HG03571 (cell line): Measurements from ENCODE around the gene FBXW2.
"Not testable (repeated sequence)": the region's sequence is repeated elsewhere in the genome, so short reads cannot be mapped to it uniquely, and the experiment has no call there.

Source experiments
- ATAC-seq: cut with Tn5 transposase; IDR thresholded peaks from one replicate; pipeline ENCODE4 v1.9.1; 2021; ENCODE audit not compliant: unreplicated experiment

FBXW2 gene

GRCh38 chr9:120746366-120746765 lies 46.9 kb downstream of the FBXW2 start:
- ATAC-seq = not testable (repeated sequence)

GRCh38 chr9:120745278-120745677 lies 47.9 kb downstream of the FBXW2 start:
- ATAC-seq = no peak

DNA sequence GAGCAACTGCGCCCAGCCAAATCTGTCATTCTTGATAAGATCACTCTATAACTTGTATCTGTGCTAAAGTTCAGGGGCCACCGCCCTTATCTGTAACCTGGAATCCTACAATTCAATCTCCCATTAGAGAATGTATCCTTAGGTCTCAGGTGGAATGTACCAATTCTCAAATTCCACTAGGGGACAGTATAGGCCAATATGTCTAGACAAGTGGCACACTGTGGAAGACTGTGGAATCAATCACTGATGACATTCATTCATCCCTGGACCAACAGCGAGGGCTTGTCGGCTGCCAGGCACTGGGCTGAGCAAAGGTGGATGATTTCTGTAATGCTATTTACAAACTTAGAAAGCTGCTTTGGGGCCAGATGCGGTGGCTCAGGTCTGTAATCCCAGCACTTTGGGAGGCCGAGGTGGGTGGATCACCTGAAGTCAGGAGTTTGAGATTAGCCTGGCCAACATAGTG lies 50.2 kb downstream of the FBXW2 start:
- ATAC-seq = no peak

DNA sequence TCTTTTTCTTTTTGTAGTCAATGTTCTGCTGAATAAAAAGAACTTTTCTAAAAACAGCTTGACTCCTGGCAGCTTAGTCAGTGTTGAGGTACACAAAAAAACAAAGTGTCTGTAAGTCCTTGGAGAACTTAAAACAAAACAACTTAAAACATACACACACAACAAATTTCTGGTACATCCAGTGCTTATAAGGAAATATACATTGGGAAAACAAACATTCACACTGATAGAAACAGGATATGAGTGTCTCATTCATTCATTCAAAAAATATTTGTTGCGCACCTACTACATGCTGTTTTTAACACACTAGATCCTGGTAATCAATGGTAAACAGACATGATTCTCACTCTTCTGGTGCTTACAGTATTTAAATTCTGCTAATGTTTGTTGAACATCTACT lies 51.5 kb downstream of the FBXW2 start:
- ATAC-seq = no peak

DNA sequence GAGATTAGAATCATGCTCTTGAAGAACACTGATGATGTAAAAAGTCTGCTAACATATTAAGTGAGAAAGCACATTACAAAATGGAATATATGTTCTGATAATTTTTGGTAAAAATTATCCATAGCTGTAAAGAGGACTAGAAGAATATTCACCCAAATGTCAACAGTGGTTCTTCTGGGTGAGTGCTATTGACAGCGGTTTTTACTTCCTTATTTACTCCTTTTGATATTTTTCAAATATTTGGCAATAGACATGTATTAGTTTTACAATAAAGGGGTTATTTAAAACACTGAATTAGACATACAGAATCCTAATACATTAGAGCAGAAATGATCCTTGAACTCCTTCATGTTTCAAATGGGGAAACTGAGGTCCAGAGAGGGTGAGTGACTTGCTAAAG lies 52.0 kb downstream of the FBXW2 start:
- no peak for ATAC-seq

DNA sequence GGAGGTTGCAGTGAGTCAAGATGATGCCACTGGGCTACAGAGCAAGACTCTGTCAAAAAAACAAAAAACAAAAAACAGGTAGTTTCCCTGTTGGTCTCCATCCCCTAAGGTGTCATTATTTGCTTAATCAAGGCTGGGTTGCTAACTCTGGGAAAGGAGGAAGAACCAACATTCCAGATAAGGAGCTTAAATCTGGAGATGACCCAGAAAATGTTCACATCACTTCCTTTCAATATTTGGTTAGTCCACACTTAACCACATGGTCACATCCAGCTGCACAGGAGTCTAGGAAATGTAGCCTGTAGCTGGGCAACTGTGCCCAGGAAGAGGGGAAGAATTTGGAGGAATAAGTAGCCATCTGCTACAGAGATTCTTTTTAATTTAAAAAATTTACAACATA lies 53.1 kb downstream of the FBXW2 start:
- ATAC-seq = no peak

- no peak for ATAC-seq
These were observed 55.6 kb downstream of the FBXW2 start for GRCh38 chr9:120737416-120738165.

DNA sequence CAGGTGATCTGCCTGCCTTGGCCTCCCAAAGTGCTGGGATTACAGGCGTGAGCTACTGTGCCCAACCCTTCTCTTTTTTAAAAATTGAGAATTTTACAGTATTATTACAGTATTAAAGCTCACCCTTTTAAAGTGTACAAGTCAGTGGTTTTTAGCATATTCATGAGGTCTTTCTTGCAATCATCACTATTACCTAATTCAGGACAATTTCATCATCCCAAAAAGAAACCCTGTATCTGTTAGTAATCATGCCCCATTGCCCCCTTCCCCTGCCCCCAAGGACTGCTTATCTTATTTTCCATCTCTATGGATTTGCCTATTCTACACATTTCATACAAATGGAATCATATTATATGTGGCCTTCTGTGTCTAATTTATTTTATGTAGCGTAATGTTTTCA lies 56.3 kb downstream of the FBXW2 start:
- ATAC-seq = no peak

DNA sequence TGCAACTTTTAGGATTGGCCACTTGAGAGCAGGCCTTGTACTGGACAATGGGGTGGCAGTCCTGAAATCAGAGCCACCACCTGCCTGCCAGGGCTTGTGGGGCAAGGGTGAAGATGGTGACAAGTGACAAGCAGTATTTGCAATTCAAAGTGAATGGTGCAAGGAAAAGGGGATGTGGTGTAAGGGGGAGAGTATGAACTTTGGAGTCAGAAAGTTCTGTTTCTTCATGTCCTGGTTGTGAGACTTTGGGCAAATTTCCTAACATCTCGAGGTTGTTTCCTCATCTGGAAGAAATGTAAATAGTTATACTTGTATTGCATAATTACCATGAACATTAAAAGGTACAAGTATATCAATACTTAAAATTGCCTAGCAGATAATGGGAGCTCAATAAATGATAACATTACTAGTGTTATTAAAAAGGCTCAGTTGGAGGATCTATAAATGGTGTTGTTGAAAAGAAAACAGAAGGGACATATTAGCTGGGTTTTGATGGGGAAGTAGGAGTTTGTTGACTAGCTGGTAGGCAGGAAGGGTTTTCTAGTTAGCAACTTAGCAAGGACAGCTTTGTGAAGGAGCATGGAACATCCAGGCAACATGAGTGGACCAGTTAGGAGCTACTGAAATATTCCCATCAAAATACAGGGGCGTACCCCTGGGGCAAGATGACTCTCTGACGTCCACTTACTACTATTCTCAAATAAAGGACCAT lies 57.6 kb downstream of the FBXW2 start:
- no peak for ATAC-seq

DNA sequence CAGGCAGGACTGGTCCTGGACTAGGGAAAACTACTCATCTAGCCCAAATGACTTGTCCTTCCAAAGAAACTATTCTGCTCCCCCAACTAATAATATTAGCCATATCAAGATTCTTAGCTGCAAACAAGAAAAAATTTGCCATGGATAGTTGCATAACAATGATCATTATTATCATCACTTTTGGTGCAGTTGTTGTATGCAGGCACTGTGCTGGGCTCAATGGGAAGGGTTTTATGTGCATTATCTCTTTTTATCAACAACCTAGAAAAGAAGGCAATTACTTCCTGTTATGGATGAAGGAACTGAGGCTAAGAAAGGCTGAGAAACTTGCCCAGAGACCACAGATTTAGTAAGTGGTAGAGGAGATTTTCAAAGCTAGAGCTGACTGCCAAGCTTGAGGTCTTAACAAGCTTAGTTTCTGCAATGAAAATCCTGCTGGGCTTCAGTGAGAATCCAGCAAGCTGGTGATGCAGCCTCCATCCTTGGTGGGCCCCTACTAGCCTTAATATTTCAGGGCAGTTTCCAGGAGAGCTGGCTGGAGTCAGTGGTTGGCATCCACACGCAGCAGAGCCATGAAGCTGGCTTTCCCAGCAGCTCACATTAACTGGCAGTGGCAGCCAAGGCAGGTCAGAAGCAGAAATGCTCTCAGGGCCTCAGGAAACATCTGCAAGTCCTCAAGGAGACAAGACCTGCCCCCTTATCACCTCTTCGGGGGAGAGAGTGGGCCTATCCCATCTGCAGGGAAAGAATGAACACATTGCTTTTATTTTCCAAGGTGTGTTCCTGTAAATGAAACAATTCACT lies 58.4 kb downstream of the FBXW2 start:
- ATAC-seq = no peak

GRCh38 chr9:120733190-120733589 lies 60.0 kb downstream of the FBXW2 start:
- no peak for ATAC-seq

DNA sequence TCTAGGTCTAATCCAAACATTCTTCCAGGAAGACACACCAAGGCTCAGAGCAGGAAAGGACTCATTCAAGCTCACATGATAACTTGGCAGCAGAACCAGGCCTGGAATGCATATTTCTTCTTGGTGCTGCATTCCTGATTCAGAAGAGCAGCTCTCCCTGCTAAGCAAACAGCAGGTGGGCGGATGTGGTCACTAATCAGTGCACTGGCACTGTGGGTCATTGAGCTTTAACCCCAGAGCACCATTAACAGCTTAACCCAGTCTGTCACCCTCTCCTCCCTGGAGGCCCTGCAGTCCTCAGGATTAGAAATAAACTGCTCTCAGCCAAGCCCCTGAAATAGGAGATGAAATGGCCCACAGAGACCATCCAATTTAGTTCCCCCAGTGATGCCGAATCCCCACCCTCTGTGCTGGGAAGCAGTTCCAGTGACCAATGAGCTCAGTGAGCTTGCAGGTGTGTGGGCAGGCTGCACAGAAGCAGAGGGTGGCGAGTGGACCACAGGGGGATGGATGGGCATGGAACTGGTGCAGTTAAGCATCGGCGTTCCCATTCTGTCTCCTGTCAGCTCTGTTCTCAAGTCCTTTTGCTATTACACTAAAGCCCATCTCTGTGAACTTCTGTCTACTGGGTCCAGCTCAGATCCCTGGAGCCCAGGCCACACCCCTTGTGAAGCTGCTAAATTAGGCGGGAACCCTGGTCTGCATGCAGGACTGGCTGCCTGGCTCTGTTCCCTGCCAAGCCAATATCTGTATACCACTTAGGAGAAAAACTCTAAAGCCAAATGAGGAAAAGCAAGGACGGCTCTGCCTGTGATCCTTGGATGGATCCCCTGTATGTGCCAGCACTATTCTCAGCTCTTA lies 62.3 kb downstream of the FBXW2 start:
- no peak for ATAC-seq

- ATAC-seq = no peak
These were observed 63.4 kb downstream of the FBXW2 start for GRCh38 chr9:120729791-120730241.

DNA sequence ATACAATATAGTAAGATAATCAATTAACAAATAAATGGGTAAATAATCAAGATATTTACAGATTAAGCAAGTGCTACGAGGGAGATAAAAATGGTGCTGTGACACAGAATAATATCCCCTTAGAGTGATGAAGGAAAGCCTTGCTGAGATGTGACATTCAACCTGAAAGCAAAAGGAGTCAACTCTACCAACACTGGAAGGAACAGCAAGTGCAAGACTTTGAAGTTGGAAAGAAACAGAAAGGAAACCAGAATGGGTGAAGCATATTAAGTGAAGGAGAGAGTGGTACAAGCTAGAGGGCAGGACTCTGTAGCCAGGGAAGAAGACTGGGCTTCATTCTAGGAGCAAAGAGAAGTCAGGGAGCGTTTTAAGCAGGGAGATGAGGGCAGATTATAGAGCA lies 66.7 kb downstream of the FBXW2 start:
- ATAC-seq = no peak

- ATAC-seq = no peak
These were observed 67.3 kb downstream of the FBXW2 start for GRCh38 chr9:120725907-120726306.

- ATAC-seq = no peak
These were observed 68.3 kb downstream of the FBXW2 start for GRCh38 chr9:120724757-120725400.

DNA sequence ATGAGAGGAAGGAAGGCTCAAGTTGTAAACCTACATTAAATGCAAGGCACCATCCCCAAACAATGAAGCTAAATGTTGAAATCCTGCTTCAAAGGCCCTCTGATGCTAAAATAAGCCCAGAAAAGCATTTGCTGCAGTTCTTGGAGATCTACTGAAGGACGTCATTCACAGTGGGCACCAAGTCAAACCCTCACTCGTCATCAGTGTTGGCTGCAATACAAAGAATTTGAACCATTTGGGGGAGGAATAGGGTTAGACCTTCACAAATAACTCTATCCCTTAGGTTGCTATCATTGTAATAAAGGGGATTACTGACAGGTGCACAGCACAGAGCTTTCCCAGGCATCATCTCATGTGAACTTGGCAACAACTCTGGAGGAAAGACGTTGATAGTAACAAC lies 69.7 kb downstream of the FBXW2 start:
- no peak for ATAC-seq

GRCh38 chr9:120720404-120720803 lies 72.8 kb downstream of the FBXW2 start:
- no peak for ATAC-seq

- no peak for ATAC-seq
These were observed 74.9 kb downstream of the FBXW2 start for GRCh38 chr9:120718316-120718715.

DNA sequence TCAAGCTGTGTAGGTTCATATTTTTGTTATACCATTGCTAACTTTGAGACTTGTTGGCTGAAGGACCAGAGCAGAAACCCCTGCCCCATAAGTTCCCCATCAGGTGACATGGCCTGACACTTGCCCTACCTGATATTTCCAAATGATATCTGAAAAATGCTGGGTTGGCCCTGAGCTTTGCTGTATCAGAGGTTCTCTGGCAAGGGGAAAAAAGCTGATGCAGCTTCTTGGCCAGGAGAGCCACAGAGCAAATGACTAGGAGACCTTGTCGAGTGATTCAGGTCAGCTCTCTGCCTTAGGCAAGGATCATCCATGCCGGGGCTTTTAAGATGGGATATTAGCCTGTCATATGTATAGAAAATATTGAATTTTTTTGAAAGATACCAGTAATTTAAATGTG lies 76.0 kb downstream of the FBXW2 start:
- no peak for ATAC-seq
